Stimulated activated naive CD4-positive, alpha-beta T cell treated with Interleukin-2 at 50 U/mL for 16 hours (primary cell): ENCODE data around the gene TBC1D14.
"Not testable (repeated sequence)": the region's sequence is repeated elsewhere in the genome, so short reads cannot be mapped to it uniquely, and the experiment has no call there.

Experiments
- DNase-seq: peaks from one replicate; lab custom pipeline; 2025; lab: John Stamatoyannopoulos, UW

TBC1D14 gene

GRCh38 chr4:6972911-6973310, 63.3 kb downstream of the TBC1D14 start:
- no peak for DNase-seq

- peak; percentile 72 for DNase-seq
Measured at GRCh38 chr4:6974138-6974848, 64.7 kb downstream of the TBC1D14 start.

GRCh38 chr4:6977846-6978245, 68.2 kb downstream of the TBC1D14 start:
- not testable (repeated sequence) for DNase-seq

- DNase-seq, result no peak
Measured at GRCh38 chr4:6983544-6984142, 74.0 kb downstream of the TBC1D14 start.

- DNase-seq, result no peak
Measured at GRCh38 chr4:6984612-6985425, 75.2 kb downstream of the TBC1D14 start.

GRCh38 chr4:6986072-6986780, 76.6 kb downstream of the TBC1D14 start:
- DNase-seq, result no peak

GRCh38 chr4:6986781-6987587, 77.4 kb downstream of the TBC1D14 start:
- DNase-seq, result peak; percentile 93

- DNase-seq, result no peak
Measured at GRCh38 chr4:6987588-6987961, 77.9 kb downstream of the TBC1D14 start.

GRCh38 chr4:6988016-6988715, 78.5 kb downstream of the TBC1D14 start:
- DNase-seq, result no peak

- DNase-seq, result no peak
Measured at GRCh38 chr4:6989331-6989923, 79.8 kb downstream of the TBC1D14 start.

- no peak for DNase-seq
Measured at GRCh38 chr4:6990661-6991060, 81.0 kb downstream of the TBC1D14 start.

GRCh38 chr4:6991249-6991648, 81.6 kb downstream of the TBC1D14 start:
- no peak for DNase-seq

GRCh38 chr4:6991771-6992557, 82.3 kb downstream of the TBC1D14 start:
- DNase-seq, result no peak

GRCh38 chr4:6992728-6993677, 83.4 kb downstream of the TBC1D14 start:
- DNase-seq, result no peak

- no peak for DNase-seq
Measured at GRCh38 chr4:6996481-6996880, 86.9 kb downstream of the TBC1D14 start.

GRCh38 chr4:6999172-7000086, 89.8 kb downstream of the TBC1D14 start:
- DNase-seq, result peak; percentile 11

- DNase-seq, result no peak
Measured at GRCh38 chr4:7000421-7001176, 91.0 kb downstream of the TBC1D14 start.
